MM.1S (cell line): ENCODE measurements around the gene FOXA3.

ENCODE experiments used
- DNase-seq: peaks from one replicate; pipeline ENCODE4 v3.0.0-alpha.2; 2015
- H2AFZ ChIP-seq: fragments of 300-600 bp; sonication (generic); 2 replicates; pipeline ENCODE4 v1.6.0; 2016; ENCODE audit warnings: antibody characterized with exemption, low read length
- H3F3A ChIP-seq: fragments of 300-600 bp; sonication (generic); 2 replicates; pipeline ENCODE4 v1.6.1; 2016; ENCODE audit warnings: mild to moderate bottlenecking, antibody characterized with exemption, low read length, moderate library complexity, mixed read lengths; ENCODE audit not compliant: insufficient read depth
- H3K27ac ChIP-seq: fragments of 300-600 bp; sonication (generic); 2 replicates; pipeline ENCODE4 v1.5.1; 2016; ENCODE audit warnings: mild to moderate bottlenecking, low read length
- H3K27me3 ChIP-seq: fragments of 300-600 bp; sonication (generic); replicated peaks from 2 replicates; pipeline ENCODE4 v1.6.0; 2016; ENCODE audit warnings: low read length; ENCODE audit not compliant: insufficient read depth
- H3K36me3 ChIP-seq: fragments of 300-600 bp; sonication (generic); replicated peaks from 2 replicates; pipeline ENCODE4 v1.6.1; 2016; ENCODE audit warnings: mild to moderate bottlenecking, low read length, mixed read lengths; ENCODE audit not compliant: insufficient read depth
- H3K4me1 ChIP-seq: fragments of 300-600 bp; sonication (generic); 2 replicates; pipeline ENCODE4 v1.6.1; 2016; ENCODE audit warnings: low read length, mixed read lengths
- H3K4me2 ChIP-seq: fragments of 300-600 bp; sonication (generic); 2 replicates; pipeline ENCODE4 v1.6.0; 2016; ENCODE audit warnings: low read depth, low read length
- H3K4me3 ChIP-seq: fragments of 300-600 bp; sonication (generic); 2 replicates; pipeline ENCODE4 v1.5.1; 2016; ENCODE audit warnings: low read length, mixed read lengths
- H3K79me2 ChIP-seq: fragments of 300-600 bp; sonication (generic); 2 replicates; pipeline ENCODE4 v1.6.1; 2016; ENCODE audit warnings: mixed run types, low read length, mixed read lengths
- H3K9ac ChIP-seq: fragments of 300-600 bp; sonication (generic); 2 replicates; pipeline ENCODE4 v1.6.1; 2016; ENCODE audit warnings: low read length, mixed read lengths
- H3K9me2 ChIP-seq: fragments of 300-600 bp; sonication (generic); replicated peaks from 2 replicates; pipeline ENCODE4 v1.6.1; 2016; ENCODE audit warnings: mild to moderate bottlenecking, low read length, mixed read lengths; ENCODE audit not compliant: insufficient read depth
- H3K9me3 ChIP-seq: fragments of 300-600 bp; sonication (generic); replicated peaks from 2 replicates; pipeline ENCODE4 v1.6.1; 2016; ENCODE audit warnings: mild to moderate bottlenecking, low read length, mixed read lengths; ENCODE audit not compliant: insufficient read depth
- H4K20me1 ChIP-seq: fragments of 300-600 bp; sonication (generic); 2 replicates; pipeline ENCODE4 v1.6.1; 2016; ENCODE audit warnings: mild to moderate bottlenecking, low read length, moderate library complexity, mixed read lengths; ENCODE audit not compliant: insufficient read depth
- CTCF ChIP-seq: fragments of 300-600 bp; sonication (generic); IDR thresholded peaks from 2 replicates; pipeline ENCODE4 v1.5.1; 2016; ENCODE audit warnings: antibody characterized with exemption, low read length, mixed read lengths
- EZH2 ChIP-seq: fragments of 300-600 bp; sonication (generic); optimal IDR thresholded peaks from 2 replicates; pipeline ENCODE3; 2017; ENCODE audit warnings: low read depth, mild to moderate bottlenecking, antibody characterized with exemption, low read length, mixed read lengths
- EZH2phosphoT487 ChIP-seq: fragments of 300-600 bp; sonication (generic); IDR thresholded peaks from 2 replicates; pipeline ENCODE4 v1.6.1; 2018; ENCODE audit warnings: antibody characterized with exemption, low read length

The FOXA3 gene

GRCh38 chr19:45821570-45821969 lies 42.6 kb upstream of the FOXA3 start:
- H3K79me2 ChIP-seq: no peaks in the 10 kb centered on the region
- H3K4me1 ChIP-seq: peaks cover 5% of the 10 kb centered on the region; the same call in 1 of the 2 replicates
- no peaks in the 10 kb centered on the region for H3K27me3 ChIP-seq
- no peak overlapping the region for H2AFZ ChIP-seq
- no peaks in the 10 kb centered on the region for H4K20me1 ChIP-seq
- H3K27ac ChIP-seq: no peak overlapping the region
- no peak for DNase-seq
- H3K36me3 ChIP-seq: no peaks in the 10 kb centered on the region; the same call in 1 of the 2 replicates
- H3K4me3 ChIP-seq: no peak overlapping the region
- H3K9ac ChIP-seq: no peak overlapping the region
- TF ChIP-seq EZH2 (no peak), EZH2phosphoT487 (no peak), CTCF (no peak)
- H3F3A ChIP-seq: peaks cover 9% of the 10 kb centered on the region; the same call in 1 of the 2 replicates
- no peak overlapping the region for H3K4me2 ChIP-seq
- H3K9me3 ChIP-seq: no peaks in the 10 kb centered on the region
- no peaks in the 10 kb centered on the region for H3K9me2 ChIP-seq

- H3K4me3 ChIP-seq: no peak overlapping the region
- no peaks in the 10 kb centered on the region for H4K20me1 ChIP-seq
- TF ChIP-seq EZH2: no peak
- TF ChIP-seq CTCF: no peak
- TF ChIP-seq EZH2phosphoT487: no peak
- no peak overlapping the region for H3K4me2 ChIP-seq
- no peaks in the 10 kb centered on the region for H3K9me3 ChIP-seq
- no peak overlapping the region for H3K27ac ChIP-seq
- no peaks in the 10 kb centered on the region for H3K27me3 ChIP-seq
- H3K79me2 ChIP-seq: no peaks in the 10 kb centered on the region
- H3K36me3 ChIP-seq: no peaks in the 10 kb centered on the region; the same call in 1 of the 2 replicates
- H3F3A ChIP-seq: peaks cover 4% of the 10 kb centered on the region; the same call in 1 of the 2 replicates
- no peak for DNase-seq
- no peak overlapping the region for H2AFZ ChIP-seq
- no peak overlapping the region for H3K9ac ChIP-seq
- H3K9me2 ChIP-seq: no peaks in the 10 kb centered on the region
- peaks cover 11% of the 10 kb centered on the region for H3K4me1 ChIP-seq
These were observed 41.4 kb upstream of the FOXA3 start for GRCh38 chr19:45822716-45823115.

- DNase-seq: no peak
These were observed 40.9 kb upstream of the FOXA3 start for GRCh38 chr19:45823182-45823581.

More at GRCh38 chr19:45823182-45823581, 40.9 kb upstream of the FOXA3 start:
- TF ChIP-seq EZH2 (no peak), EZH2phosphoT487 (no peak), CTCF (no peak)
- no peaks in the 10 kb centered on the region; the same call in 1 of the 2 replicates for H3K36me3 ChIP-seq
- no peak overlapping the region for H3K4me3 ChIP-seq
- H3K27me3 ChIP-seq: no peaks in the 10 kb centered on the region
- H4K20me1 ChIP-seq: no peaks in the 10 kb centered on the region
- H3K79me2 ChIP-seq: no peaks in the 10 kb centered on the region
- peaks cover under 1% of the 10 kb centered on the region; the same call in 1 of the 2 replicates for H3F3A ChIP-seq
- no peak overlapping the region for H3K9ac ChIP-seq
- H3K4me2 ChIP-seq: no peak overlapping the region
- H3K9me3 ChIP-seq: no peaks in the 10 kb centered on the region
- no peak overlapping the region for H3K27ac ChIP-seq
- peaks cover 12% of the 10 kb centered on the region for H3K4me1 ChIP-seq
- H2AFZ ChIP-seq: no peak overlapping the region
- no peaks in the 10 kb centered on the region for H3K9me2 ChIP-seq
